GM23338 (cell line): ENCODE results near the gene RANGAP1.

Experiments
- CREB1 ChIP-seq: fragments of 250-450 bp; sonication (Bioruptor Pico); IDR thresholded peaks from 2 replicates; pipeline ENCODE4 v1.5.0; 2020; ENCODE audit warnings: low read depth, mild to moderate bottlenecking, moderate library complexity
- ETS1 ChIP-seq: IDR thresholded peaks from 2 replicates; pipeline ENCODE4 v1.6.1; 2016; ENCODE audit warnings: antibody characterized with exemption
- EZH2 ChIP-seq: fragments of 200-600 bp; sonication (generic); IDR thresholded peaks from one replicate; pipeline ENCODE4 v1.8.0; 2017; ENCODE audit warnings: antibody characterized with exemption, mild to moderate bottlenecking, low read depth; ENCODE audit not compliant: unreplicated experiment
- EZH2phosphoT487 ChIP-seq: fragments of 200-600 bp; sonication (generic); IDR thresholded peaks from one replicate; pipeline ENCODE4 v1.8.1; 2018; ENCODE audit warnings: antibody characterized with exemption; ENCODE audit not compliant: unreplicated experiment
- JUNB ChIP-seq: IDR thresholded peaks from one replicate; pipeline ENCODE4 v1.6.1; 2016; ENCODE audit warnings: antibody characterized with exemption; ENCODE audit not compliant: unreplicated experiment
- POLR2AphosphoS5 ChIP-seq: IDR thresholded peaks from 2 replicates; pipeline ENCODE4 v1.6.1; 2016; ENCODE audit warnings: antibody characterized with exemption, low read depth
- REST ChIP-seq: IDR thresholded peaks from one replicate; pipeline ENCODE4 v1.6.1; 2018; ENCODE audit warnings: antibody characterized with exemption; ENCODE audit not compliant: unreplicated experiment
- ZNF114 ChIP-seq: fragments of 250-450 bp; sonication (Bioruptor Pico); IDR thresholded peaks from 2 replicates; pipeline ENCODE4 v1.5.0; 2020; ENCODE audit warnings: mild to moderate bottlenecking, moderate library complexity
- ZNF331 ChIP-seq: fragments of 250-450 bp; sonication (Bioruptor Pico); IDR thresholded peaks from 2 replicates; pipeline ENCODE4 v1.5.0; 2020; ENCODE audit warnings: low read depth, mild to moderate bottlenecking, moderate library complexity
- TF ChIP-seq, protein P1 (sequence below), 2 experiments: fragments of 200-600 bp in 1 of 2; sonication (generic) in 1 of 2; conservative IDR thresholded peaks; 2 replicates each; pipeline versions ENCODE4 v1.5.1 to v1.6.1; 2016 to 2017; ENCODE audit warnings: antibody characterized with exemption in 2 of 2, low read depth in 2 of 2, mild to moderate bottlenecking in 2 of 2, moderate library complexity in 1 of 2
- TF ChIP-seq, protein P2 (sequence below): fragments of 250-450 bp; sonication (Bioruptor Pico); IDR thresholded peaks from 2 replicates; pipeline ENCODE4 v1.5.0; 2020; ENCODE audit warnings: mild to moderate bottlenecking, moderate library complexity

DNA sequence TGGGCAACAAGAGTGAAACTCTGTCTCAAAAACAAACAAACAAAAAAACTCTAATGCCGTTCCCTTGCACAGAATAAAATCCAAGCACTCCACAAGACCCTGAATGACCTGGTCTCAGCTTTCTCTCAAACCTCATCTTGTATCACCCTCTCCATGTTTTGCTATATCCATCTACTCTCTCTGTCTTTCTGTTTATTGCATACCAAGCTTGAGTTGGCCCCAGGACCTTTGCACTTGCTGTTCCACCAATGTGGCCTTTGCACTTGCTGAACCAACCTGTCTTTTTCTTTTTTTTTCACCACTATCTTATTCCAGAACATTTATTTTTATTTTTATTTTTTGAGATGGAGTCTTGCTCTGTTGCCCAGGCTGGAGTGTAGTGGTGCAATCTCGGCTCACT lies 82.9 kb downstream of the RANGAP1 start:
- TF ChIP-seq, protein P1, sequence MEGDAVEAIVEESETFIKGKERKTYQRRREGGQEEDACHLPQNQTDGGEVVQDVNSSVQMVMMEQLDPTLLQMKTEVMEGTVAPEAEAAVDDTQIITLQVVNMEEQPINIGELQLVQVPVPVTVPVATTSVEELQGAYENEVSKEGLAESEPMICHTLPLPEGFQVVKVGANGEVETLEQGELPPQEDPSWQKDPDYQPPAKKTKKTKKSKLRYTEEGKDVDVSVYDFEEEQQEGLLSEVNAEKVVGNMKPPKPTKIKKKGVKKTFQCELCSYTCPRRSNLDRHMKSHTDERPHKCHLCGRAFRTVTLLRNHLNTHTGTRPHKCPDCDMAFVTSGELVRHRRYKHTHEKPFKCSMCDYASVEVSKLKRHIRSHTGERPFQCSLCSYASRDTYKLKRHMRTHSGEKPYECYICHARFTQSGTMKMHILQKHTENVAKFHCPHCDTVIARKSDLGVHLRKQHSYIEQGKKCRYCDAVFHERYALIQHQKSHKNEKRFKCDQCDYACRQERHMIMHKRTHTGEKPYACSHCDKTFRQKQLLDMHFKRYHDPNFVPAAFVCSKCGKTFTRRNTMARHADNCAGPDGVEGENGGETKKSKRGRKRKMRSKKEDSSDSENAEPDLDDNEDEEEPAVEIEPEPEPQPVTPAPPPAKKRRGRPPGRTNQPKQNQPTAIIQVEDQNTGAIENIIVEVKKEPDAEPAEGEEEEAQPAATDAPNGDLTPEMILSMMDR (conservative IDR thresholded peaks at IDR 0.05; ENCODE audit: low read depth in 2 of 2): no peak
- TF ChIP-seq REST (no peak), JUNB (no peak), POLR2AphosphoS5 (no peak), EZH2 (no peak), ZNF331 (CRISPR knock-in tag) (no peak), EZH2phosphoT487 (no peak), ZNF114 (CRISPR knock-in tag) (no peak), CREB1 (CRISPR knock-in tag) (no peak), ETS1 (no peak)
- TF ChIP-seq, protein P2, sequence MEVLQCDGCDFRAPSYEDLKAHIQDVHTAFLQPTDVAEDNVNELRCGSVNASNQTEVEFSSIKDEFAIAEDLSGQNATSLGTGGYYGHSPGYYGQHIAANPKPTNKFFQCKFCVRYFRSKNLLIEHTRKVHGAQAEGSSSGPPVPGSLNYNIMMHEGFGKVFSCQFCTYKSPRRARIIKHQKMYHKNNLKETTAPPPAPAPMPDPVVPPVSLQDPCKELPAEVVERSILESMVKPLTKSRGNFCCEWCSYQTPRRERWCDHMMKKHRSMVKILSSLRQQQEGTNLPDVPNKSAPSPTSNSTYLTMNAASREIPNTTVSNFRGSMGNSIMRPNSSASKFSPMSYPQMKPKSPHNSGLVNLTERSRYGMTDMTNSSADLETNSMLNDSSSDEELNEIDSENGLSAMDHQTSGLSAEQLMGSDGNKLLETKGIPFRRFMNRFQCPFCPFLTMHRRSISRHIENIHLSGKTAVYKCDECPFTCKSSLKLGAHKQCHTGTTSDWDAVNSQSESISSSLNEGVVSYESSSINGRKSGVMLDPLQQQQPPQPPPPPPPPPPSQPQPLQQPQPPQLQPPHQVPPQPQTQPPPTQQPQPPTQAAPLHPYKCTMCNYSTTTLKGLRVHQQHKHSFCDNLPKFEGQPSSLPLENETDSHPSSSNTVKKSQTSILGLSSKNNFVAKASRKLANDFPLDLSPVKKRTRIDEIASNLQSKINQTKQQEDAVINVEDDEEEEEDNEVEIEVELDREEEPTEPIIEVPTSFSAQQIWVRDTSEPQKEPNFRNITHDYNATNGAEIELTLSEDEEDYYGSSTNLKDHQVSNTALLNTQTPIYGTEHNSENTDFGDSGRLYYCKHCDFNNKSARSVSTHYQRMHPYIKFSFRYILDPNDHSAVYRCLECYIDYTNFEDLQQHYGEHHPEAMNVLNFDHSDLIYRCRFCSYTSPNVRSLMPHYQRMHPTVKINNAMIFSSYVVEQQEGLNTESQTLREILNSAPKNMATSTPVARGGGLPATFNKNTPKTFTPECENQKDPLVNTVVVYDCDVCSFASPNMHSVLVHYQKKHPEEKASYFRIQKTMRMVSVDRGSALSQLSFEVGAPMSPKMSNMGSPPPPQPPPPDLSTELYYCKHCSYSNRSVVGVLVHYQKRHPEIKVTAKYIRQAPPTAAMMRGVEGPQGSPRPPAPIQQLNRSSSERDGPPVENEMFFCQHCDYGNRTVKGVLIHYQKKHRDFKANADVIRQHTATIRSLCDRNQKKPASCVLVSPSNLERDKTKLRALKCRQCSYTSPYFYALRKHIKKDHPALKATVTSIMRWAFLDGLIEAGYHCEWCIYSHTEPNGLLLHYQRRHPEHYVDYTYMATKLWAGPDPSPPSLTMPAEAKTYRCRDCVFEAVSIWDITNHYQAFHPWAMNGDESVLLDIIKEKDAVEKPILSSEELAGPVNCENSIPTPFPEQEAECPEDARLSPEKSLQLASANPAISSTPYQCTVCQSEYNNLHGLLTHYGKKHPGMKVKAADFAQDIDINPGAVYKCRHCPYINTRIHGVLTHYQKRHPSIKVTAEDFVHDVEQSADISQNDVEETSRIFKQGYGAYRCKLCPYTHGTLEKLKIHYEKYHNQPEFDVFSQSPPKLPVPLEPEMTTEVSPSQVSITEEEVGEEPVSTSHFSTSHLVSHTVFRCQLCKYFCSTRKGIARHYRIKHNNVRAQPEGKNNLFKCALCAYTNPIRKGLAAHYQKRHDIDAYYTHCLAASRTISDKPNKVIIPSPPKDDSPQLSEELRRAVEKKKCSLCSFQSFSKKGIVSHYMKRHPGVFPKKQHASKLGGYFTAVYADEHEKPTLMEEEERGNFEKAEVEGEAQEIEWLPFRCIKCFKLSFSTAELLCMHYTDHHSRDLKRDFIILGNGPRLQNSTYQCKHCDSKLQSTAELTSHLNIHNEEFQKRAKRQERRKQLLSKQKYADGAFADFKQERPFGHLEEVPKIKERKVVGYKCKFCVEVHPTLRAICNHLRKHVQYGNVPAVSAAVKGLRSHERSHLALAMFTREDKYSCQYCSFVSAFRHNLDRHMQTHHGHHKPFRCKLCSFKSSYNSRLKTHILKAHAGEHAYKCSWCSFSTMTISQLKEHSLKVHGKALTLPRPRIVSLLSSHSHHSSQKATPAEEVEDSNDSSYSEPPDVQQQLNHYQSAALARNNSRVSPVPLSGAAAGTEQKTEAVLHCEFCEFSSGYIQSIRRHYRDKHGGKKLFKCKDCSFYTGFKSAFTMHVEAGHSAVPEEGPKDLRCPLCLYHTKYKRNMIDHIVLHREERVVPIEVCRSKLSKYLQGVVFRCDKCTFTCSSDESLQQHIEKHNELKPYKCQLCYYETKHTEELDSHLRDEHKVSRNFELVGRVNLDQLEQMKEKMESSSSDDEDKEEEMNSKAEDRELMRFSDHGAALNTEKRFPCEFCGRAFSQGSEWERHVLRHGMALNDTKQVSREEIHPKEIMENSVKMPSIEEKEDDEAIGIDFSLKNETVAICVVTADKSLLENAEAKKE: no peak
